DND-41 (cell line): ENCODE results near the gene CHCHD5.

ENCODE experiments used
- CTCF ChIP-seq: IDR thresholded peaks from 2 replicates; pipeline ENCODE4 v1.5.1; 2012; ENCODE audit warnings: borderline replicate concordance, low read length, moderate library complexity, mild to moderate bottlenecking; ENCODE audit not compliant: poor library complexity, severe bottlenecking; ENCODE audit errors: extremely low read depth
- EZH2 ChIP-seq: IDR thresholded peaks from 3 replicates; pipeline ENCODE4 v1.6.1; 2012; ENCODE audit warnings: borderline replicate concordance, low read depth, mild to moderate bottlenecking, moderate library complexity, low read length, inconsistent platforms; ENCODE audit not compliant: severe bottlenecking

- no peak for TF ChIP-seq CTCF
- TF ChIP-seq EZH2, result no peak
These were observed 794 bp upstream of the CHCHD5 start for GRCh38 chr2:112583497-112584133.
